OCI-LY1 (cell line): ENCODE data around the gene ZFHX3.

ENCODE experiments used
- EZH2 ChIP-seq: fragments of 200-600 bp; sonication (generic), shearing (Covaris generic); IDR thresholded peaks from 2 replicates; pipeline ENCODE4 v1.8.0; 2017; ENCODE audit warnings: borderline replicate concordance, mixed run types, mild to moderate bottlenecking, antibody characterized with exemption, low read length, moderate library complexity, mixed read lengths
- TF ChIP-seq, protein P1 (sequence below): fragments of 200-600 bp; sonication (generic), shearing (Covaris generic); IDR thresholded peaks from 2 replicates; pipeline ENCODE4 v1.5.1; 2017; ENCODE audit warnings: mild to moderate bottlenecking, antibody characterized with exemption, low read length, moderate library complexity, mixed read lengths

DNA sequence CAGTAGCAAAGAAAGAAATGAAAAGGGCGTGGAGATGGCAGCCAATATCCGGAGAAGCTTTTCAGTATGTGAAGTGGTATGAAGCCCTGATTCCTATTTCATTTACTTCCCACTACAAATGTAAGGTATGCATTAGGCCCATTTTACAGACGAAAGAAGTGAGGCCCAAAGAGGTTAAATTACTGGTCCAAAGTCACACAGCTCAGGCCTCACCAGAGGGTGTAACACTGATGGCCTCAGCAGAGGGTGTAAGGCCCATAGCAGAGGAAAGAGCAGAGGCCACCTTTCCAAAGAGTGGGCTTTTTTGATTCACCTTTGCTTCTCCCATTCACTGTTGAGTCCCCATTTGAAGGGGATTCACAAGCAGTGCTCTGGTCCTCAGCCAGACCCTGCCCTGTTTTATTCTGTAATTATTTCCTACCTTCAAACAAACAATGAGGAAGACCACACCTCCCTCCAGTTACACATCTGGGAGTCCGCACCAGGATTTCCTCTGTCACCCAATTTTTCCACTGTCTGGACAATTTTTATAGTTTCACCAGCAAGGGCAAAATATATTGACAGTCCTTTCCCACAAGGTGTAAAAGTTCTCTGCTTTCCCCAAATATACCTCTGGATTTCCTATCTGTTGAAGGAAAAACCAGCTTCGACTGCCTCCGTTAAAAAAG lies 7.1 kb downstream of the ZFHX3 start:
- TF ChIP-seq, protein P1, sequence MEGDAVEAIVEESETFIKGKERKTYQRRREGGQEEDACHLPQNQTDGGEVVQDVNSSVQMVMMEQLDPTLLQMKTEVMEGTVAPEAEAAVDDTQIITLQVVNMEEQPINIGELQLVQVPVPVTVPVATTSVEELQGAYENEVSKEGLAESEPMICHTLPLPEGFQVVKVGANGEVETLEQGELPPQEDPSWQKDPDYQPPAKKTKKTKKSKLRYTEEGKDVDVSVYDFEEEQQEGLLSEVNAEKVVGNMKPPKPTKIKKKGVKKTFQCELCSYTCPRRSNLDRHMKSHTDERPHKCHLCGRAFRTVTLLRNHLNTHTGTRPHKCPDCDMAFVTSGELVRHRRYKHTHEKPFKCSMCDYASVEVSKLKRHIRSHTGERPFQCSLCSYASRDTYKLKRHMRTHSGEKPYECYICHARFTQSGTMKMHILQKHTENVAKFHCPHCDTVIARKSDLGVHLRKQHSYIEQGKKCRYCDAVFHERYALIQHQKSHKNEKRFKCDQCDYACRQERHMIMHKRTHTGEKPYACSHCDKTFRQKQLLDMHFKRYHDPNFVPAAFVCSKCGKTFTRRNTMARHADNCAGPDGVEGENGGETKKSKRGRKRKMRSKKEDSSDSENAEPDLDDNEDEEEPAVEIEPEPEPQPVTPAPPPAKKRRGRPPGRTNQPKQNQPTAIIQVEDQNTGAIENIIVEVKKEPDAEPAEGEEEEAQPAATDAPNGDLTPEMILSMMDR = no peak
- no peak for TF ChIP-seq EZH2
